ENCODE data around the gene ANXA10. TPM values are rescaled to one million over a fixed set of nuclear protein-coding genes. Genes with fewer than 3 reads are reported as not detected.

Gene ANXA10
- total RNA-seq, 3 donors from 2014 or later, result 0.34 TPM; not detected in 2

DNA sequence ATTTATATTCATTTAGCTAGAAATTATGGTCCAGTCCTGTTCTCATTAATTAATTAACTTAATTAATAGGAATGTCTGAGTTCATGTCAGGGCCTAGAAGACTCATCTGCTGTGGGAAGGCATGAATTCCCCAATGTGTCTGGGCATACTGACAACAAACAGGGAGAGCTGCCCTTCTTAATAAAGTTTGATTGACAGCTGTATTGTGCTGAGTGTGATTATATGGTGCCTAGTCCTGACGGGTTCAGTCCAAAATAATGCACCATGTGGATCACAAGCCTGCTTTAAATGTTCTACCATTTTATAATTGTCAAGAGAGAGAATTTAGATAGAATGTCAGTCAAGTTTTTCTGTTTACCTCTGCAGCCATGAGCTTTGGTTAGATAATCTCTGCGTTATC is 34.6 kb downstream of the ANXA10 start:
- no peaks in the 10 kb centered on the region for H3K36me3 ChIP-seq (ENCODE audit: low read depth)
- H3K9me3 ChIP-seq, result no peaks in the 10 kb centered on the region
- H3K4me1 ChIP-seq (ENCODE audit: low read depth), result no peaks in the 10 kb centered on the region
- no peak overlapping the region for H3K4me3 ChIP-seq
- TF ChIP-seq CTCF (IDR thresholded peaks at IDR 0.05), result no peak
- intact Hi-C loops (cut with DNase I, micrococcal nuclease), result no loop called here
- DNase-seq (no peak), ATAC-seq (no peak)

DNA sequence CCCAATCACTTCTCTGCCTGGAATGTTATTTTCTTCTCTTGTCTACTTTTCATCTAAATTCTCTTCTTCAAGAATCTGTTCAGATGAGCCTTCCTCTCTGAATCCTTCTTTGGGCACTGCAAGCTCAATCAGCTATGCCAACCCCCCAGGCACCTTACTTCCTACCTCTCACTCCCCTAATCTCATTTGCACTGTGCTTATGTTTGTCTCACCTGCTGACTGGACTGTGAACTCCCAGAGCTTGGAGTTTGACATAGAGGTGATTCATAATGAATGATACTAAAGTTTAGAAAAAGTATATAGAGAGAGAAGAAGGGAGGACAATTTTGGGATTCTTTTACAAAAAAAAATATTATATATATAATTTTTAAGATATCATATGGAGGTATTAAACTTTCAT is 36.3 kb downstream of the ANXA10 start:
- intact Hi-C loops (cut with DNase I, micrococcal nuclease), result no loop called here

GRCh38 chr4:168129046-168129772 is 36.9 kb downstream of the ANXA10 start:
- DNase-seq (no peak), ATAC-seq (no peak)
- intact Hi-C loops (cut with DNase I, micrococcal nuclease), result no loop called here

More for the DNA sequence above, 36.3 kb downstream of the ANXA10 start:
- ATAC-seq (no peak), DNase-seq (no peak)
- TF ChIP-seq CTCF (IDR thresholded peaks at IDR 0.05), result no peak
- H3K36me3 ChIP-seq (ENCODE audit: low read depth), result no peaks in the 10 kb centered on the region
- H3K9me3 ChIP-seq, result no peaks in the 10 kb centered on the region
- H3K4me1 ChIP-seq (ENCODE audit: low read depth), result no peaks in the 10 kb centered on the region
- no peak overlapping the region for H3K4me3 ChIP-seq

DNA sequence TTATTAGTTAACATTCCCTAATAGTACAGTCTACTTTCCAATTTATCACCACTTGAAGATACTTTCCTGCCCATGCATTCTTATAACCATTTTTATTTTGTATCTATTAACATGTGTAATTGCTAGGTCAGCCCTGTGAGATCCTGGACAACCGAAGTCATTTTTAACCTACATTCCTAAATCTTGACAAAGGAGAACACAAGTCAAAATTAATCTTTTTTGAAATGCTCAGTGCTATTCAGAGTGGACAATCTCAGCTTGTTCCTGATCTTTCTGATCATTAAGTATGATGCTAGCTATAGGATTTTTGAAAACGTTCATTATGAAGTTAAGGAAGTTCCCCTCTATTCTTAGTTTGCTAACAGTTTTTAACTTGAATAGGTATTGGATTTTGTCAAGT is 37.5 kb downstream of the ANXA10 start:
- ATAC-seq (no peak), DNase-seq (no peak)
- intact Hi-C loops (cut with DNase I, micrococcal nuclease), result no loop called here
- H3K4me1 ChIP-seq (ENCODE audit: low read depth), result no peaks in the 10 kb centered on the region
- H3K36me3 ChIP-seq (ENCODE audit: low read depth), result no peaks in the 10 kb centered on the region
- no peak for TF ChIP-seq CTCF (IDR thresholded peaks at IDR 0.05)
- no peaks in the 10 kb centered on the region for H3K9me3 ChIP-seq
- no peak overlapping the region for H3K4me3 ChIP-seq

More at GRCh38 chr4:168129046-168129772, 36.9 kb downstream of the ANXA10 start:
- Histone ChIP-seq H3K4me1 (ENCODE audit: low read depth) (no peaks in the 10 kb centered on the region), H3K4me3 (no peak overlapping the region), H3K36me3 (ENCODE audit: low read depth) (no peaks in the 10 kb centered on the region), H3K9me3 (no peaks in the 10 kb centered on the region)
- TF ChIP-seq CTCF (IDR thresholded peaks at IDR 0.05), result no peak

DNA sequence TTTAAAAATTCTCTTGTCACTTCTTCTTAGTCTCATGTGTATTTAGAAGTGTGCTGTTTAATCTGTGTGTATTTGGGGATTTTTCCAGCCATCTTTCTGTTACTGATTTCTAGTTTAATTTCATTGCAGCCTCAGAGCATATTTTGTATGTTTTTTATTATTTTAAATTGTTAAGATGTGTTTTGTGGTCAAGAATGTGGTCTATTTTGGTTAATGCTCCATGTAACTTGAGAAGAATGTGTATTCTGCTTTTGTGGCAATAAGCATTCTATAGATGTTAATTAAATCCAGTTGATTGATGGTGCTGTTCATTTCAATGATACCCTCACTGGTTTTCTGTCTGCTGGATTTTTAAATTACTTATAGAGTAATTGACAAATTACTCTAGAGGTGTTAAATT is 38.9 kb downstream of the ANXA10 start:
- no peaks in the 10 kb centered on the region for H3K4me1 ChIP-seq (ENCODE audit: low read depth)
- ATAC-seq (no peak), DNase-seq (no peak)
- H3K9me3 ChIP-seq, result no peaks in the 10 kb centered on the region
- no peaks in the 10 kb centered on the region for H3K36me3 ChIP-seq (ENCODE audit: low read depth)
- no peak overlapping the region for H3K4me3 ChIP-seq
- intact Hi-C loops (cut with DNase I, micrococcal nuclease), result no loop called here
- no peak for TF ChIP-seq CTCF (IDR thresholded peaks at IDR 0.05)
